ENCODE data around the gene NUP210L. TPM values are rescaled to one million over a fixed set of nuclear protein-coding genes. Genes with fewer than 3 reads are reported as not detected.
A peak's percentile ranks its signal among the peaks of the same experiment; 100 is the strongest.

The NUP210L gene
- total and polyA plus RNA-seq, 9 donors = 0.04 to 0.19 (median 0.07) TPM; not detected in 4

DNA sequence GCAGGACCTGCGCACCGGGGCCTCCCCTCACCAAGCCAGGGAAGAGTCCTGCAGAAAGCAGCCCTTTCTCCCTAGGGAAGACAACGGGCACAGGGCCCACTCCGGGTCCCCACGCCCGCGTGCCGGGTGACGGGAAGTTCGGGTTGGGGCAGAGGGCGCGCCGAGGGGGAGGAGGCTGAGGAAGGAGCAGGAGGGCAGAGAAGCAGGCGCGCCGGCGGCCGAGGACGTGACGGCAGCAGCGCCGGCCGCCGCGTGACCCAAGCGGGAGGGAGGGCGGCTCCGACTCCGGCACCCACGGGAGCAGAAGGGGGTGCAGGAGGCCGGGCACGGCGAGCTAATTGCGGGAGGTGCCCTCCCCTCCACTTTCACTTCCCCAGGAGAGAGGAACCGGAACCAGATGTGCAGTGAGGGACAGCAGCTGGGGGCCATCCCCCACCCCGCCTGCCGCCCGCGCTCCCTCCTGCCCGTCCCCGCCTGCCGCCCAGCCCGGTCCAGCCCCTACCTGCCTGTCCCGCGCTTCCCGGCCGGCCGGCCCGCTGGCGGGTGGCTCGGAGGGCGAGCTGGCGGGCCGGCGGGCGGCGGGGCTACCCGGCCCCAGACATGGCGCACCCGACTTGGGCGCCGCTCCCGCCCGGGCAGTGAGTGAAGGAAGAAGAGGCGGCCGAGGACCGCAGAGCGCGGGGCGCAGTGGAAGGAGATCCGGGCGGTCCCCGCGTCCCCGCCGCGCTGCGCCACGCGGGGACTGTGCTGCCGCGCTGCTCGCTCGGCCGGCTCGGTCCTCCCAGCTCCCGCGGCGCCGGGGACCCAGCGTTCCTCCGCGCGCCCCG is 208.9 kb downstream of the NUP210L start:
- DNase-seq = peak; percentile 89
- no peaks in the 10 kb centered on the region for H3K27me3 ChIP-seq (ENCODE audit: control insufficient read depth, insufficient read depth, low read length)
- H3K36me3 ChIP-seq (ENCODE audit: control insufficient read depth, insufficient read depth, low read length) = peaks cover 61% of the 10 kb centered on the region
- H3K9me3 ChIP-seq (replicated peaks; ENCODE audit: control insufficient read depth, low read depth, low read length) = no peaks in the 10 kb centered on the region
- H3K4me3 ChIP-seq (ENCODE audit: low read length) = peak overlapping the region; percentile 71
- peak overlapping the region; percentile 95 for H3K27ac ChIP-seq (ENCODE audit: low read length)
- peaks cover 17% of the 10 kb centered on the region for H3K4me1 ChIP-seq (ENCODE audit: control insufficient read depth, insufficient read depth, low read length)
- WGBS (ENCODE audit: insufficient coverage) = under 1% methylated on average over 79 of the region's 95 CpGs

DNA sequence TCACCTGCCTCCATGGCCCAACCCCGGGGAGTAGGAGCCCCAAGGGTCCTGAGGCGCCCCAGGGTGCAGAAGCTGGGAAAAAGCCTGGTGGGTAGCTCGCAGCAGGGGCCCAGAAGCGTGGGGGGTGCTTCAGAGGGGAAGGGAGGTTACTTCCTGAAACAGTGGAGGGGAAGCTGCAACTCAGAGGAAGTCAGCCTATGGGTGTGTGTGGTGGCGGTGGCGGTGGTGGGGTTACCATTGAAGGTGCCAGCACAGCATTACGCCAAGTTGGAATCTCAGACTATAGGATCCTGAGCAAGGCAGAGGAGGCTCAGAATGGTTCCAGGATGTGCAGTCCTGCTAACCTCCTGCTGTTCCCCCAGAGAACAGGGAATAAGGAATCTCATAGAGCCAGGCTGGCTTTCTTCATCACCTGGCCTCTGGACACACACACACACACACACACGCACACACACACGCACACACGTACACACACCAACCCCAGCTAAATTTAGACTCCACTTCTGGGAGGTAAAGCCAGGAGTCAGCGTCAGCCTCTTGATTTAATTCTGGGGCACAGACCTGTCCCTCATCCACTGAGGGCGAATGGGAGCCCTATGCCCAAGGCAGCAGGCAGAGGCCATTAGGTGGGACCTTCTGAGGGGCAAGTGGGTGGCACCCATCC is 209.6 kb downstream of the NUP210L start:
- WGBS (ENCODE audit: insufficient coverage) = 57% methylated on average over 6 of the region's 12 CpGs
- Histone ChIP-seq H3K36me3 (ENCODE audit: control insufficient read depth, insufficient read depth, low read length) (peaks cover 62% of the 10 kb centered on the region), H3K4me3 (ENCODE audit: low read length) (peak overlapping the region; percentile 71), H3K27ac (ENCODE audit: low read length) (peak overlapping the region; percentile 95), H3K27me3 (ENCODE audit: control insufficient read depth, insufficient read depth, low read length) (no peaks in the 10 kb centered on the region), H3K4me1 (ENCODE audit: control insufficient read depth, insufficient read depth, low read length) (peaks cover 17% of the 10 kb centered on the region), H3K9me3 (replicated peaks; ENCODE audit: control insufficient read depth, low read depth, low read length) (no peaks in the 10 kb centered on the region)
- DNase-seq = peak; percentile 63

DNA sequence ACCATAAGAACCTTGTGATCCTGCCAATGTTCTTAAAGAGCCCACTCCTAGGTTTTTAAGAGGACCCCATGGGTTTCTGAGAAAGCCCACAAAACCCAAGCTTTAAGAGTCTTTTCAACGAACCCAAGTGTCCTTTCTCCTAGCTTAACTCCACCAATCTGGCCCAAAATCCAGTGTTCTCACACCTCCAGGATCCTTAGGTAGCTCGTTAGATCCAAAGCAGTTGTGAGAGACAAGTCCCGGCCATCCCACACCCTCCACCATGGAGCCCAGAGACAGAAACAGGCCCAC is 210.1 kb downstream of the NUP210L start:
- Histone ChIP-seq H3K9me3 (replicated peaks; ENCODE audit: control insufficient read depth, low read depth, low read length) (no peaks in the 10 kb centered on the region), H3K4me3 (ENCODE audit: low read length) (peak overlapping the region; percentile 71), H3K4me1 (ENCODE audit: control insufficient read depth, insufficient read depth, low read length) (peaks cover 17% of the 10 kb centered on the region), H3K27ac (ENCODE audit: low read length) (peak overlapping the region; percentile 95), H3K27me3 (ENCODE audit: control insufficient read depth, insufficient read depth, low read length) (no peaks in the 10 kb centered on the region), H3K36me3 (ENCODE audit: control insufficient read depth, insufficient read depth, low read length) (peaks cover 62% of the 10 kb centered on the region)
- WGBS (ENCODE audit: insufficient coverage) = 72% methylated on average over 3 of the region's 3 CpGs
- no peak for DNase-seq

DNA sequence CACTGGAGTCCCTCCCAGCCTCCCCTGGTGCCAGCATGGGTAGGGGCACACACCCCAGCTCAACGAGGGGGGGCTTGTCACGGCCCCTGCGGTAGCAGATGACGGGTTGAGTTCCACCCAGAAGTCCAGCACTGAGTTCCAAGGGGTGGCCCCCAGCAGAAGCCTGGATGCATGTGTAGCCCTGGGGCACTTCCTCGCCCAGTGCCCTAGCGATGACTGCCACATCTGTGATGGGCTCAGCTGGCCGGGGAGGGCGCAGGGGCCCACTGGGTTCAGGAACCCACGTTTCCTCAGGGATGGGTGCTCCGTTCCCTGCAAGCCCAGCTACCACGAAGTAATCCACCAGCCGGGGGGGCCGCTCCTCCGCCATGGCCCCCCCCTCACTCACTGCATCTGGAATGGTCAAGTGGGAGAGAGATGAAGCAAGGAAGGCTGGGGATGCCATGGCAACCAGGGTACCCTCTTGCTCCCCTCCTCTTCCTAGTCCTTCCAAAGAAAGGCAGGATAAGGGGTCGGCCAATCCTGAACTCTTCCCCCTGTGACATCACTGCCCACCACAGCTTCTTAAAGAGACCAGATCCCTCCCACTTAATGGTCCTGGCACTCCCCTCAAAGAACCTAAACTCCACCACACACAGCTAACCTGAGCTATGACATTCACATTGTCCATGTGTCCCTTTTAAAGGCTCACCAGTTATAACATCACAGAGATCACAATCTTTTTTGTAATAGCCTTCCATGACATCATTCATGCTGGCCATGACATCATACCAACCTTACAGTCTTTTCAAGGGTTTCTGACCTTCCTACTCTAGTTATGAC is 210.7 kb downstream of the NUP210L start:
- Histone ChIP-seq H3K27me3 (ENCODE audit: control insufficient read depth, insufficient read depth, low read length) (no peaks in the 10 kb centered on the region), H3K27ac (ENCODE audit: low read length) (peak overlapping the region; percentile 95), H3K9me3 (replicated peaks; ENCODE audit: control insufficient read depth, low read depth, low read length) (no peaks in the 10 kb centered on the region), H3K4me1 (ENCODE audit: control insufficient read depth, insufficient read depth, low read length) (peaks cover 17% of the 10 kb centered on the region), H3K4me3 (ENCODE audit: low read length) (peak overlapping the region; percentile 71), H3K36me3 (ENCODE audit: control insufficient read depth, insufficient read depth, low read length) (peaks cover 66% of the 10 kb centered on the region)
- DNase-seq = no peak
- 87% methylated on average over 10 of the region's 15 CpGs for WGBS (ENCODE audit: insufficient coverage)

DNA sequence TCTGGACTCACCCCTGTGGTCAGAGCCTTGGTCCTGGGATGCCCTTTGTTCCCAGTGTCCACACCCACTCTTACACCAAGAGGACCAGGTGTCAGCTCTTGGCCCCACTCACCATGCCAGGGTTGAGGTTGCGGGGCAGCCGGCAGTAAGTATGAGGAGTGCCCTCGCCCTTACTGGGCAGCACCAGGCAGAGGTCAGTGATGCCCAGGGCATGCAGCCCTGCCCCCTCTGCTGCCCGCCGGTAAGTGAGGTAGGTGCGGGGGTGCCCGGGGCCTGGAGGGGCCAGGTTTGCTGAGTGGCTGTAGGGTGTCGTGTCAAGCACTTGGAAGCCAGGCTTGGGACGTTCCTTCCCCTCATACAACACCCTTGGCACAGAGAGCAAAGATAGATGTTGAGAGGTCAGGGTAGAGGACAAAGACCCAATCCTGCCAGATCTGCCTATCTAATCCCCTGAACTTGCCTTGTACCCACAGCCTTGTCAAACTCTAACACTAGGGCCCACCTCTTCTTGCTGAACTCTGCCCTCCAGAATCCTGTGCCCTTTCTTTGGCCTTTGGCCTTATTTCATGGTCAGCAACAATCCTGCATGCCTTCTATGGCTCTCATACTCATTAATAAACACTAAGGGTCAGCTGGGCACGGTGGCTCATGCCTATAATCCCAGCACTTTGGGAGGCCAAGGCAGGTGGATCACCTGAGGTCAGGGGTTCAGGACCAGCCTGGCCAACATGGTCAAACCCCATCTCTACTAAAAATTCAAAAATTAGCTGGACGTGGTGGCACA is 211.9 kb downstream of the NUP210L start:
- H3K36me3 ChIP-seq (ENCODE audit: control insufficient read depth, insufficient read depth, low read length) = peaks cover 59% of the 10 kb centered on the region
- H3K4me1 ChIP-seq (ENCODE audit: control insufficient read depth, insufficient read depth, low read length) = peaks cover 17% of the 10 kb centered on the region
- no peaks in the 10 kb centered on the region for H3K27me3 ChIP-seq (ENCODE audit: control insufficient read depth, insufficient read depth, low read length)
- H3K9me3 ChIP-seq (replicated peaks; ENCODE audit: control insufficient read depth, low read depth, low read length) = no peaks in the 10 kb centered on the region
- 80% methylated on average over 1 of the region's 11 CpGs for WGBS (ENCODE audit: insufficient coverage)
- no peak overlapping the region for H3K27ac ChIP-seq (ENCODE audit: low read length)
- DNase-seq = no peak
- H3K4me3 ChIP-seq (ENCODE audit: low read length) = no peak overlapping the region

Other genes with a start within 250 kb of the NUP210L start
- gene GATAD2B, start 232.1 kb downstream of the NUP210L start, total RNA-seq = 8.8 TPM
- gene GATAD2B, start 232.1 kb downstream of the NUP210L start, polyA plus RNA-seq (ENCODE audit: insufficient read depth in 1 of 8, insufficient read length in 8 of 8, low replicate concordance in 1 of 8) = 10 to 100 TPM; 11.3 to 18.3 (median 14.2) TPM
- 11.8 TPM for gene DENND4B, start 208.4 kb downstream of the NUP210L start, total RNA-seq
- gene DENND4B, start 208.4 kb downstream of the NUP210L start, polyA plus RNA-seq (ENCODE audit: insufficient read depth in 1 of 8, insufficient read length in 8 of 8, low replicate concordance in 1 of 8) = 10 to 100 TPM; 21.7 to 35.7 (median 31.2) TPM
- gene CRTC2, start 196.5 kb downstream of the NUP210L start, total RNA-seq = 7.0 TPM
- 10 to 100 TPM; 17.6 to 28.6 (median 22.5) TPM for gene CRTC2, start 196.5 kb downstream of the NUP210L start, polyA plus RNA-seq (ENCODE audit: insufficient read depth in 1 of 8, insufficient read length in 8 of 8, low replicate concordance in 1 of 8)
- 44.4 TPM for gene SLC39A1, start 191.5 kb downstream of the NUP210L start, total RNA-seq
- gene SLC39A1, start 191.5 kb downstream of the NUP210L start, polyA plus RNA-seq (ENCODE audit: insufficient read depth in 1 of 8, insufficient read length in 8 of 8, low replicate concordance in 1 of 8) = 10 to 100 TPM; 33.0 to 59.2 (median 45.5) TPM
- 11.7 TPM for gene CREB3L4, start 187.2 kb downstream of the NUP210L start, total RNA-seq
- 10 to 100 TPM in 6 of 8 donors, 1 to 10 TPM in 2; 9.4 to 15.0 (median 11.9) TPM for gene CREB3L4, start 187.2 kb downstream of the NUP210L start, polyA plus RNA-seq (ENCODE audit: insufficient read depth in 1 of 8, insufficient read length in 8 of 8, low replicate concordance in 1 of 8)
- 105 TPM for gene JTB, start 177.4 kb downstream of the NUP210L start, total RNA-seq
- 10 to 100 TPM; 70.2 to 98.2 (median 85.0) TPM for gene JTB, start 177.4 kb downstream of the NUP210L start, polyA plus RNA-seq (ENCODE audit: insufficient read depth in 1 of 8, insufficient read length in 8 of 8, low replicate concordance in 1 of 8)
- gene RAB13, start 168.7 kb downstream of the NUP210L start, total RNA-seq = 21.5 TPM
- 100 to 1,000 TPM in 3 of 8 donors, 10 to 100 TPM in 5; 71.8 to 109 (median 85.8) TPM for gene RAB13, start 168.7 kb downstream of the NUP210L start, polyA plus RNA-seq (ENCODE audit: insufficient read depth in 1 of 8, insufficient read length in 8 of 8, low replicate concordance in 1 of 8)
- gene RPS27, start 164.3 kb downstream of the NUP210L start, total RNA-seq = 7,680 TPM
- 1,000 to 10,000 TPM; 3,165 to 4,385 (median 3,796) TPM for gene RPS27, start 164.3 kb downstream of the NUP210L start, polyA plus RNA-seq (ENCODE audit: insufficient read depth in 1 of 8, insufficient read length in 8 of 8, low replicate concordance in 1 of 8)
- gene TPM3, start 37.0 kb upstream of the NUP210L start, total RNA-seq = 281 TPM
- gene TPM3, start 37.0 kb upstream of the NUP210L start, polyA plus RNA-seq (ENCODE audit: insufficient read depth in 1 of 8, insufficient read length in 8 of 8, low replicate concordance in 1 of 8) = 1,000 to 10,000 TPM in 1 of 8 donors, 100 to 1,000 TPM in 7; 374 to 1,141 (median 473) TPM
- not detected for gene CFAP141, start 51.3 kb upstream of the NUP210L start, total RNA-seq
- under 1 TPM in 1 of 8 donors, not detected in 7; 0.33 TPM for gene CFAP141, start 51.3 kb upstream of the NUP210L start, polyA plus RNA-seq (ENCODE audit: insufficient read depth in 1 of 8, insufficient read length in 8 of 8, low replicate concordance in 1 of 8)
- 42.7 TPM for gene UBAP2L, start 65.9 kb upstream of the NUP210L start, total RNA-seq
- gene UBAP2L, start 65.9 kb upstream of the NUP210L start, polyA plus RNA-seq (ENCODE audit: insufficient read depth in 1 of 8, insufficient read length in 8 of 8, low replicate concordance in 1 of 8) = 100 to 1,000 TPM in 7 of 8 donors, 10 to 100 TPM in 1; 99.2 to 129 (median 107) TPM
- 88.2 TPM for gene HAX1, start 117.6 kb upstream of the NUP210L start, total RNA-seq
- gene HAX1, start 117.6 kb upstream of the NUP210L start, polyA plus RNA-seq (ENCODE audit: insufficient read depth in 1 of 8, insufficient read length in 8 of 8, low replicate concordance in 1 of 8) = 10 to 100 TPM; 57.1 to 79.1 (median 68.0) TPM
- gene AQP10, start 166.0 kb upstream of the NUP210L start, total RNA-seq = 0.04 TPM
- 1 to 10 TPM in 1 of 8 donors, under 1 TPM in 2, not detected in 5; 0.09 to 2.2 (median 0.17) TPM for gene AQP10, start 166.0 kb upstream of the NUP210L start, polyA plus RNA-seq (ENCODE audit: insufficient read depth in 1 of 8, insufficient read length in 8 of 8, low replicate concordance in 1 of 8)
- 33.8 TPM for gene ATP8B2, start 170.5 kb upstream of the NUP210L start, total RNA-seq
- 10 to 100 TPM; 16.4 to 33.4 (median 24.2) TPM for gene ATP8B2, start 170.5 kb upstream of the NUP210L start, polyA plus RNA-seq (ENCODE audit: insufficient read depth in 1 of 8, insufficient read length in 8 of 8, low replicate concordance in 1 of 8)

Data from muscle of leg (tissue), 11 donors.